H1 (cell line): Measurements from ENCODE around the gene CELF2. TPM values are rescaled to one million over a fixed set of nuclear protein-coding genes. Genes with fewer than 3 reads are reported as not detected.

Source experiments
- CTCF ChIA-PET: fragments of 300-600 bp; sonication (Branson Sonifier 250); formaldehyde crosslinking; loops from one replicate; lab custom pipeline; 2021; ENCODE audit not compliant: partially characterized antibody; lab: Charles Lee
- POLR2A ChIA-PET: fragments of 300-600 bp; sonication (Branson Sonifier 250); formaldehyde crosslinking; loops from one replicate; lab custom pipeline; 2021; ENCODE audit warnings: inconsistent platforms; ENCODE audit not compliant: partially characterized antibody; lab: Charles Lee
- DNase-seq, 2 experiments: peaks; one replicate each; pipeline versions ENCODE4 v3.0.0 to v3.0.0-alpha.2; 2010 to 2022; ENCODE audit warnings: low spot score in 2 of 2, low read depth in 1 of 2, mixed read lengths in 1 of 2
- FAIRE-seq: peaks from 2 replicates; lab custom pipeline; 2011; peaks lifted over from hg19 to GRCh38; lab: Jason Lieb, UNC
- H2AFZ ChIP-seq: 2 replicates; pipeline ENCODE4 v1.8.1; 2012; ENCODE audit warnings: low read length, inconsistent platforms
- H2AK5ac ChIP-seq: 2 replicates; pipeline ENCODE4 v1.6.1; 2013; ENCODE audit warnings: low read depth, low read length
- H2BK120ac ChIP-seq: replicated peaks from 2 replicates; pipeline ENCODE3; 2013; ENCODE audit warnings: low read depth, low read length, inconsistent platforms
- H2BK12ac ChIP-seq: 2 replicates; pipeline ENCODE4 v1.6.1; 2013; ENCODE audit warnings: low read depth, low read length
- H2BK15ac ChIP-seq: 2 replicates; pipeline ENCODE4 v1.6.1; 2013; ENCODE audit warnings: low read length
- H2BK20ac ChIP-seq: 2 replicates; pipeline ENCODE4 v1.6.1; 2013; ENCODE audit warnings: low read length
- H2BK5ac ChIP-seq: 2 replicates; pipeline ENCODE4 v1.6.1; 2013; ENCODE audit warnings: low read depth, low read length
- H3K14ac ChIP-seq: 2 replicates; pipeline ENCODE4 v1.6.1; 2013; ENCODE audit warnings: inconsistent platforms; ENCODE audit not compliant: insufficient read length
- H3K18ac ChIP-seq: 2 replicates; pipeline ENCODE4 v1.6.1; 2013; ENCODE audit warnings: low read length; ENCODE audit errors: extremely low read depth
- H3K23ac ChIP-seq: 2 replicates; pipeline ENCODE4 v1.6.1; 2013; ENCODE audit warnings: inconsistent platforms; ENCODE audit not compliant: insufficient read length
- H3K23me2 ChIP-seq: 2 replicates; pipeline ENCODE4 v1.6.1; 2013; ENCODE audit warnings: low read depth, low read length
- H3K27ac ChIP-seq: 2 replicates; pipeline ENCODE4 v1.6.1; 2011; ENCODE audit warnings: low read depth, low read length, inconsistent platforms
- H3K27me3 ChIP-seq, 4 experiments: replicated peaks in 1 of 4; 1 replicate in 1 of 4; 2 replicates in 3 of 4; pipeline versions ENCODE4 v1.6.1 to v1.8.1; 2011 to 2013; ENCODE audit warnings: low read length in 3 of 4, mild to moderate bottlenecking in 3 of 4, inconsistent platforms in 2 of 4, mixed read lengths in 2 of 4, moderate library complexity in 1 of 4; ENCODE audit not compliant: control insufficient read depth in 3 of 4, insufficient read depth in 3 of 4; ENCODE audit errors: extremely low read depth in 1 of 4
- H3K36me3 ChIP-seq, 4 experiments: 2 replicates each; pipeline versions ENCODE4 v1.6.1 to v1.8.1; 2011 to 2013; ENCODE audit warnings: mild to moderate bottlenecking in 4 of 4, low read length in 3 of 4, moderate library complexity in 2 of 4, control low read depth in 1 of 4, inconsistent platforms in 1 of 4; ENCODE audit not compliant: insufficient read depth in 4 of 4, control insufficient read depth in 2 of 4
- H3K4ac ChIP-seq: replicated peaks from 2 replicates; pipeline ENCODE3; 2013; ENCODE audit warnings: low read length, low read depth, mixed read lengths, inconsistent platforms; ENCODE audit not compliant: insufficient read length
- H3K4me1 ChIP-seq, 4 experiments: replicated peaks in 1 of 4; 1 replicate in 1 of 4; 2 replicates in 3 of 4; pipeline versions ENCODE4 v1.6.1 to v1.8.1; 2011 to 2013; ENCODE audit warnings: low read length in 3 of 4, inconsistent platforms in 2 of 4, mixed read lengths in 1 of 4; ENCODE audit not compliant: insufficient read depth in 4 of 4, control insufficient read depth in 3 of 4
- H3K4me2 ChIP-seq, 2 experiments: 2 replicates each; pipeline versions ENCODE4 v1.6.1 to v1.8.1; 2011 to 2013; ENCODE audit warnings: low read depth in 2 of 2, low read length in 2 of 2, control low read depth in 1 of 2, inconsistent platforms in 1 of 2, mild to moderate bottlenecking in 1 of 2; ENCODE audit not compliant: insufficient read depth in 1 of 2
- H3K4me3 ChIP-seq, 4 experiments: fragments of 200-600, 300-600 bp in 1 of 4; sonication (generic), shearing (Covaris generic), sonication (Bioruptor Twin) in 1 of 4; 2 replicates each; pipeline versions ENCODE4 v1.5.1 to v1.8.1; 2011 to 2016; ENCODE audit warnings: low read length in 4 of 4, low read depth in 3 of 4, control low read depth in 2 of 4, inconsistent platforms in 2 of 4, mild to moderate bottlenecking in 2 of 4, mixed read lengths in 1 of 4, moderate library complexity in 1 of 4; ENCODE audit not compliant: insufficient read depth in 2 of 4; ENCODE audit errors: extremely low read depth in 1 of 4
- H3K56ac ChIP-seq: replicated peaks from 2 replicates; pipeline ENCODE3; 2013; ENCODE audit warnings: low read depth, mild to moderate bottlenecking, mixed read lengths, low read length, inconsistent platforms; ENCODE audit not compliant: insufficient read length
- H3K79me1 ChIP-seq: 2 replicates; pipeline ENCODE4 v1.6.1; 2013; ENCODE audit warnings: low read depth, low read length, control low read depth
- H3K79me2 ChIP-seq, 2 experiments: 2 replicates each; pipeline versions ENCODE4 v1.6.1 to v1.8.1; 2012 to 2013; ENCODE audit warnings: low read length in 2 of 2, mild to moderate bottlenecking in 2 of 2, inconsistent platforms in 1 of 2; ENCODE audit not compliant: insufficient read depth in 2 of 2, control insufficient read depth in 1 of 2
- H3K9ac ChIP-seq, 4 experiments: replicated peaks in 1 of 4; 1 replicate in 1 of 4; 2 replicates in 3 of 4; pipeline versions ENCODE4 v1.6.1 to v1.8.1; 2011 to 2013; ENCODE audit warnings: low read depth in 3 of 4, low read length in 3 of 4, control low read depth in 2 of 4, mild to moderate bottlenecking in 2 of 4, moderate library complexity in 2 of 4, inconsistent platforms in 1 of 4; ENCODE audit errors: extremely low read depth in 1 of 4
- H3K9me3 ChIP-seq, 2 experiments: 2 replicates each; pipeline versions ENCODE4 v1.6.1 to v1.8.1; 2012 to 2013; ENCODE audit warnings: mild to moderate bottlenecking in 2 of 2, moderate library complexity in 2 of 2, control low read depth in 1 of 2, inconsistent platforms in 1 of 2, low read depth in 1 of 2, low read length in 1 of 2, mixed read lengths in 1 of 2; ENCODE audit not compliant: insufficient read depth in 2 of 2
- H4K20me1 ChIP-seq, 2 experiments: replicated peaks in 1 of 2; 2 replicates each; pipeline versions ENCODE3 to v1.8.1; 2011 to 2013; ENCODE audit warnings: inconsistent platforms in 2 of 2, low read length in 2 of 2, mild to moderate bottlenecking in 1 of 2; ENCODE audit not compliant: insufficient read depth in 2 of 2, control insufficient read depth in 1 of 2
- H4K5ac ChIP-seq: 2 replicates; pipeline ENCODE4 v1.6.1; 2013; ENCODE audit warnings: low read length, low read depth, mixed read lengths, inconsistent platforms; ENCODE audit not compliant: insufficient read length
- H4K8ac ChIP-seq: 2 replicates; pipeline ENCODE4 v1.8.0; 2013; ENCODE audit warnings: mild to moderate bottlenecking, moderate library complexity, low read length, inconsistent platforms; ENCODE audit not compliant: insufficient read depth; ENCODE audit errors: extremely low read depth
- H4K91ac ChIP-seq: replicated peaks from 2 replicates; pipeline ENCODE3; 2013; ENCODE audit warnings: low read length, mixed read lengths, inconsistent platforms; ENCODE audit not compliant: insufficient read length
- CBX5 ChIP-seq: fragments of 300-800, 300-1000 bp; sonication (generic); IDR thresholded peaks from 2 replicates; pipeline ENCODE4 v1.7.1; 2016; ENCODE audit warnings: antibody characterized with exemption, low read length, low read depth
- HDAC6 ChIP-seq: IDR thresholded peaks from one replicate; pipeline ENCODE4 v1.7.1; 2012; ENCODE audit warnings: low read depth, mild to moderate bottlenecking, inconsistent platforms, low read length, moderate library complexity
- WGBS, 2 experiments: shearing (Covaris generic) in 1 of 2; methylation state at CpG; one replicate each; pipeline versions ENCODE4 v1.1.6 to v1.1.7; 2013 to 2015; ENCODE audit warnings: low lambda C conversion rate in 2 of 2, mixed read lengths in 2 of 2, inconsistent platforms in 1 of 2, low coverage in 1 of 2, missing lambda C conversion rate in 1 of 2; ENCODE audit not compliant: insufficient replicate concordance in 2 of 2, insufficient coverage in 1 of 2, insufficient read length in 1 of 2; ENCODE audit errors: extremely low coverage in 1 of 2, missing lambda C conversion rate in 1 of 2; 5-methylcytosine and 5-hydroxymethylcytosine counted together
- polyA plus RNA-seq, 7 experiments: library from polyadenylated mRNA; depleted of rRNA in 3 of 7; stranded (reverse) in 5 of 7; unstranded in 2 of 7; fragments of >200 nt in 5 of 7; fragments of 200-250 nt in 2 of 7; gene quantifications; 1 replicate in 5 of 7; 2 replicates in 1 of 7; 4 replicates in 1 of 7; pipeline versions ENCODE4 v1.2.1 to v1.2.3, GENCODE V29; 2011 to 2013; ENCODE audit warnings: missing spikeins in 2 of 7, mixed read lengths in 2 of 7
- total RNA-seq: library from RNA; stranded (reverse); fragmentation: NEBNext Ultra II Directional; extraction: Animal tissue kit (Norgen Biotek cat#: 25700); gene quantifications from 2 replicates; pipeline ENCODE4 v1.2.1, GENCODE V29; 2021

Gene CELF2
- total and polyA plus RNA-seq, 2 of the 8 experiments (the other 6 are each of a cell fraction or from before 2014, with no cell fraction given), result 18.3 to 22.7 TPM

DNA sequence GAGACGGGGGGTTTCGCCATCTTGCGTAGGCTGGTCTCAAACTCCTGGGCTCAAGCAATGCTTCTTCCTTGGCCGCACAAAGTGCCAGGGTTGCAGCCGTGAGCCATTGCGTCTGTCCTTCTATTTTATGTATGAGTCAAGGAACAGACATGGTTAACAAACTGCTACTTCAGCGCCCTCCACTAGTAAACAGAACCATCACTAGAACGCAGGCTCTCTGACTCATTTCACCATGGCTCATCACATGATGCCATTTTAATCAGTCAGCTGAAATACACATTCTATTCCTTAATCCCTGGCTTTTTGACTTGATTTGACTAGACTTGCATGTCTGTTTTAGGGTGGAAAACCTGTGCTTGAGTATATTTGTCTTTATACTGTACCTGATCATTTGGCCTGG, 41.3 kb downstream of the CELF2 start:
- Histone ChIP-seq H3K4me1 (no peaks in the 10 kb centered on the region), H2AK5ac (no peak overlapping the region), H3K79me2 (no peaks in the 10 kb centered on the region), H2BK15ac (no peak overlapping the region), H3K4me3 (no peak overlapping the region), H4K8ac (no peak overlapping the region), H3K27me3 (no peaks in the 10 kb centered on the region), H3K4me2 (no peak overlapping the region), H3K9me3 (0 out of 4 replicates have a peak, but pooled peaks cover 0 to 2% of the 10 kb centered on the region in 2 experiments), H2BK20ac (no peak overlapping the region), H3K36me3 (no peaks in the 10 kb centered on the region), H2BK12ac (no peak overlapping the region), H3K4ac (no peak overlapping the region), H3K27ac (no peak overlapping the region), H3K79me1 (no peaks in the 10 kb centered on the region), H2BK120ac (no peak overlapping the region), H2AFZ (no peak overlapping the region), H3K56ac (no peak overlapping the region), H4K20me1 (no peaks in the 10 kb centered on the region), H2BK5ac (no peak overlapping the region), H3K9ac (no peak overlapping the region), H3K23ac (no peak overlapping the region), H3K14ac (no peak overlapping the region), H4K5ac (no peak overlapping the region), H4K91ac (no peak overlapping the region), H3K23me2 (no peaks in the 10 kb centered on the region), H3K18ac (no peak overlapping the region)
- ChIA-PET POLR2A (no interaction called here), CTCF (no interaction called here)
- no peak for DNase-seq
- TF ChIP-seq CBX5 (no peak), HDAC6 (no peak)
- 91% methylated on average over 8 of the region's 8 CpGs; no CpG with 5 or more reads in 1 of the 2 experiments for WGBS, 2 experiments
- no peak for FAIRE-seq
